ENCODE data around the gene ZNF561. TPM values are rescaled to one million over a fixed set of nuclear protein-coding genes. Genes with fewer than 3 reads are reported as not detected.
"Not testable (repeated sequence)": the region's sequence is repeated elsewhere in the genome, so short reads cannot be mapped to it uniquely, and the experiment has no call there.

The ZNF561 gene
- total and polyA plus RNA-seq, 10 donors = 11.7 to 42.0 (median 28.4) TPM

- no peaks in the 10 kb centered on the region for H3K27me3 ChIP-seq (replicated peaks in 1 of 7)
- H3K27ac ChIP-seq = no peak overlapping the region
- peaks cover 0 to 27% (median 17%) of the 10 kb centered on the region in 8 donors for H3K9me3 ChIP-seq
- intact Hi-C loops (cut with DNase I; ENCODE audit: low total_unique reads) = no loop called here
- TF ChIP-seq CTCF (IDR thresholded peaks at IDR 0.05 in 8 of 11, conservative IDR thresholded peaks at IDR 0.05 in 3 of 11) (no peak), POLR2AphosphoS5 (IDR thresholded peaks at IDR 0.05) (no peak), POLR2A (IDR thresholded peaks at IDR 0.05) (no peak)
- no peak for DNase-seq
- 89 to 98% (median 92%) methylated on average over 2 of the region's 2 CpGs for WGBS, 5 donors
- H3K4me1 ChIP-seq = peaks cover 0 to 16% (median 5%) of the 10 kb centered on the region in 6 donors
- peaks cover 4 to 71% (median 60%) of the 10 kb centered on the region in 6 donors for H3K36me3 ChIP-seq
- no peak overlapping the region for H3K4me3 ChIP-seq
These were observed 37.7 kb upstream of the ZNF561 start for GRCh38 chr19:9658769-9659168.

- H3K27ac ChIP-seq; H3K4me1 ChIP-seq; intact Hi-C loops (cut with DNase I; ENCODE audit: low total_unique reads); H3K4me3 ChIP-seq; H3K27me3 ChIP-seq (replicated peaks in 1 of 7); DNase-seq: not testable (repeated sequence)
- peaks cover 21 to 100% (median 77%) of the 10 kb centered on the region in 6 donors for H3K36me3 ChIP-seq
- WGBS, 5 donors = 96 to 99% (median 97%) methylated on average over 5 of the region's 5 CpGs
- H3K9me3 ChIP-seq = peaks cover 15 to 64% (median 51%) of the 10 kb centered on the region in 8 donors
These were observed 32.1 kb upstream of the ZNF561 start for GRCh38 chr19:9653066-9653555.

GRCh38 chr19:9651464-9651863, 30.4 kb upstream of the ZNF561 start:
- H3K27ac ChIP-seq; DNase-seq; H3K4me1 ChIP-seq; H3K4me3 ChIP-seq; H3K27me3 ChIP-seq (replicated peaks in 1 of 7); intact Hi-C loops (cut with DNase I; ENCODE audit: low total_unique reads): not testable (repeated sequence)
- Histone ChIP-seq H3K9me3 (peaks cover 15 to 64% (median 51%) of the 10 kb centered on the region in 8 donors), H3K36me3 (peaks cover 21 to 100% (median 62%) of the 10 kb centered on the region in 6 donors)
- WGBS, 5 donors = 95 to 99% (median 97%) methylated on average over 3 of the region's 3 CpGs

- 46 to 93% (median 72%) methylated on average over 5 of the region's 5 CpGs for WGBS, 5 donors
- no peak for TF ChIP-seq POLR2A (IDR thresholded peaks at IDR 0.05)
- TF ChIP-seq CTCF (IDR thresholded peaks at IDR 0.05 in 8 of 11, conservative IDR thresholded peaks at IDR 0.05 in 3 of 11) = no peak
- no peak for TF ChIP-seq POLR2AphosphoS5 (IDR thresholded peaks at IDR 0.05)
- Histone ChIP-seq H3K4me3 (no peak overlapping the region), H3K4me1 (peaks cover 0 to 3% (median 0%) of the 10 kb centered on the region in 6 donors), H3K27me3 (replicated peaks in 1 of 7) (no peaks in the 10 kb centered on the region), H3K27ac (no peak overlapping the region), H3K36me3 (peaks cover 21 to 98% (median 51%) of the 10 kb centered on the region in 6 donors), H3K9me3 (peaks cover 15 to 55% (median 49%) of the 10 kb centered on the region in 8 donors)
- DNase-seq = no peak
- intact Hi-C loops (cut with DNase I; ENCODE audit: low total_unique reads) = no loop called here
These were observed 29.3 kb upstream of the ZNF561 start for GRCh38 chr19:9650345-9650744.

- intact Hi-C loops (cut with DNase I; ENCODE audit: low total_unique reads) = no loop called here
- peaks cover 0 to 72% (median 2%) of the 10 kb centered on the region in 6 donors for H3K36me3 ChIP-seq
- 90 to 97% (median 93%) methylated on average over 1 of the region's 1 CpG for whole genome bisulfite sequencing, 5 donors
These were observed 24.4 kb upstream of the ZNF561 start for GRCh38 chr19:9645472-9645871.

More at GRCh38 chr19:9645472-9645871, 24.4 kb upstream of the ZNF561 start:
- H3K4me3 ChIP-seq = no peak overlapping the region
- no peaks in the 10 kb centered on the region for H3K27me3 ChIP-seq (replicated peaks in 1 of 7)
- no peak for DNase-seq
- H3K9me3 ChIP-seq = peaks cover 0 to 16% (median 10%) of the 10 kb centered on the region in 8 donors
- no peak overlapping the region for H3K27ac ChIP-seq
- TF ChIP-seq POLR2AphosphoS5 (IDR thresholded peaks at IDR 0.05) (no peak), CTCF (IDR thresholded peaks at IDR 0.05 in 8 of 11, conservative IDR thresholded peaks at IDR 0.05 in 3 of 11) (no peak), POLR2A (IDR thresholded peaks at IDR 0.05) (no peak)
- peaks cover 0 to under 1% (median 0%) of the 10 kb centered on the region in 6 donors for H3K4me1 ChIP-seq
